Pulmonary artery endothelial cell (primary cell): ENCODE measurements around the gene RNU11. TPM values are rescaled to one million over a fixed set of nuclear protein-coding genes. Genes with fewer than 3 reads are reported as not detected.
A peak's percentile ranks its signal among the peaks of the same experiment; 100 is the strongest.
"Not testable (repeated sequence)": the region's sequence is repeated elsewhere in the genome, so short reads cannot be mapped to it uniquely, and the experiment has no call there.

Experiments
- DNase-seq: peaks from one replicate; pipeline ENCODE4 v3.0.0-alpha.2; 2011; ENCODE audit warnings: low read depth, low spot score
- total RNA-seq: library from RNA; depleted of rRNA; stranded (reverse); fragments of >200 nt; gene quantifications from 2 replicates; pipeline ENCODE4 v1.2.3, GENCODE V29; 2014

The RNU11 gene
- not detected in 2 replicates for total RNA-seq

DNA sequence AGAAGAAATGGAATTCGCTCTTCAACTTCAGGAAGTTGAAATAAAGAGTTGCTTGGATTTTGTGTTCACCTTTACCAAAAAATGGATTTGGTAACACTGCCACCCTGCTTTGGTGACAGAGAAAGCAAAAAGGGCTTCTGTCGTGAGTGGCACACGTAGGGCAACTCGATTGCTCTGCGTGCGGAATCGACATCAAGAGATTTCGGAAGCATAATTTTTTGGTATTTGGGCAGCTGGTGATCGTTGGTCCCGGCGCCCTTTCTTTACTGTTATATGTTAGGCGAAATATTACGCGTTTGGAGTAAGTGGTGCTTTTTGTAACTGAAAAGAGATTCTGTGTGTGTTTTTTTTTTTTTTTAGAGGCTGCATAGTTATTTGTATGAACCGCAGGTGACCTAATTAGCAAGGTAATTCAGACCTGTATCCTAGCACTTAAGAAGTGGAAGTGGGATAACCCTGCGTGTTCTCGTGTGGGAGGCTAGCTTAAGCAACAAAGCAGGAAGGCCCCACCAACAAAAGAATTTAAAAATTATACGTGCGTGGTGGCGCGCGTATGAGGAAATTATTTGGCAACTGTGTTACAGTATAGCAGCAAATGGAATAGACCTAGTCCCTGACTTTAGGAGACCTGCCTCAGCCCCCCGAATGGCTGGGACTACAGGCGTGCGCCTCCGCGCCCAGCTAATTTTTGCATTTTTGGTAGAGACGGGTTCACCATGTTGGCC lies at the start of gene RNU11:
RNU11 (plus strand) TSS at position 127 of the 725 bp plus-strand sequence.
- peak; percentile 89 for DNase-seq

DNA sequence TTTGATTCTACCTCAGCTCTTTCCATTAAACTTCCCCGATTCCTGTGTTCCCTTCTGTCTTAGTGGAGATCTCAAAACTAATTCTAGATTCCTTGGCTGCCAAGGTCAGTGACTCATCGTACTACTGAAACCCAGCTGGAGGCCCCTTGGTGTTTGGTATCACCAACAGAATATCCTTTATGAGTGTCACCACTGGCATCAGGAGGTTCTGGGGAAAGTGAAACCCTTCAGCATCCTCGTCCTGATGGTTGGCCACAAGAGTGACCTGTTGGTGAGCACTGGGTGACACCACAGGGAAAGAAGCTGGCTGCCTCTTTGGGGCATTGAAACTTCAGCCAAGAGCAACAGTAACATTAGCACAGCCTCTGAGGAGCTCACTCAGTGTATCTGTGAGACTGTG lies 46.7 kb upstream of the RNU11 start:
- DNase-seq, result no peak

DNA sequence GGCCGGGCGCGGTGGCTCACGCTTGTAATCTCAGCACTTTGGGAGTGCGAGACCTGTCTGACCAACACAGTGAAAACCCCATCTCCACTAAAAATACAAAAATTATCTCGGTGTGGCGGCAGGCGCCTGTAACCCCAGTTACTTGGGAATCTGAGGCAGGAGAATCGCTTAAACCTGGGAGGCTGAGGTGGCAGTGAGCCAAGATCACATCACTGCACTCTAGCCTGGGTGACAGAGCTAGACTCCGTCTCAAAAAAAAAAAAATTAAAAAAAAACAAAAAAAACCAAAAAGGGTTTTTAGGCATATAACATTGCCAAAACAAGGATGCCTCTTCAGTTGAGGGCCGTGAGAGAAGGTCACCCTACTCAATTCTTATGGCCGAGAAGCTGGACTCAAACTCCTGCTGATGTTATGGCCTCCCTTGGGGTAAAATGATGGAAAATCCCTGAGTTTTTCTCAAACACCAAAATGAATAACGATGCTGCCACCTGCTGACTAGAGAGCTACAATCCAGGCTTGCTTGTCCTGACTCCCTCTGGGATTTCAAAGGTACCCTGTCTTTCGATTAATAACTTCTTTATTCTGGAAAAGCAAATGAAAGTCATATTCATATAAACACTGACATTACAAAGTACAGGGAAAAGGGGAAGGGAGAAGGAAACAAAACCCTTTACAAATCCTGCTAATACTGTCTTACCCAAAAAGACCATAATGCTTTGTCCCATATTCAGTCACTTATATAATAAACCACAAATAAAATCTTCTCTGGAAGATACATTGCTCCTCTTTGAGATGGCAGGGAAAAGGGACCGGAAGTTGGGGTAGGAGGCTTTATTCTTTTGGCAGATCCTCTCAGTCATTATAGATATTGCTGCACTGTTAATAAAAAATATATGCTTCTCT lies 45.6 kb upstream of the RNU11 start:
- DNase-seq, result peak; percentile 37

DNA sequence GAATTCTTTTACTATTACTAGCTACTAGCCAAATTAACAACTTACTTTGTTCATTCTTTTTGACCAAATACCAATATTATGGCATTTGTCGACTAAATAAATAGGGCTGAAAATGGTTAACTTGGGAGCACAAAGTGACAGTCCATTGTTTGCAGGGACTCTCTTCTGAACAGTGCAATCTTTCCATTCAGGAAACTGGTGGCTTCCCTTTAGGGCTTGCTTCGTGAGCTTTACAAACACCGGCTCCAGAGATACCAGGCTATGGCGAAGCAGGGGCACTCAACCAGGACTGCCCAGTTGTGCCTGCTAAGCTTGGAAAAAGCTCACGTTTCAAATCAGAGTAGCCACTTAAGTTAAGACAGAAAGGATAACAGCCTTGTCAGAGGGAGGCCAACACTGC lies 44.0 kb upstream of the RNU11 start:
- DNase-seq, result no peak

DNA sequence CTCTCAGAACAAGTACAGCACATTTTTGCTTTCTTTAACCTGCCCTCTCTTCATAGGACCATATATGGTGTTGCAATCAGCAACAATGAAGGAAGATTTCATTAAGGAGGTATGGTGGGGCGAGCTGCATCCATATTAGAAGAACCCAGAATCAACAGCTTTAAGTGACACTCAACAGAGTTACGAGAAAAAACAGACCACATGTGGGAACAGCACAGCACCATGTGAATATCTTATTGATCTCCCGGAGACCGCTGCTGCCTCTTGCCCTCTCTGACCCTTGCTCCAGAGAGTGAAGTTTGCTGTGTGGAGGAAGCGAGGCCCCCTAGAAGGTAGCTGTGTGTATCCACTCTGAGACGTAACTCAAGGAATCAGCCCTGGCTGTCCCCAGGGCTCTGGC lies 43.4 kb upstream of the RNU11 start:
- DNase-seq, result no peak

DNA sequence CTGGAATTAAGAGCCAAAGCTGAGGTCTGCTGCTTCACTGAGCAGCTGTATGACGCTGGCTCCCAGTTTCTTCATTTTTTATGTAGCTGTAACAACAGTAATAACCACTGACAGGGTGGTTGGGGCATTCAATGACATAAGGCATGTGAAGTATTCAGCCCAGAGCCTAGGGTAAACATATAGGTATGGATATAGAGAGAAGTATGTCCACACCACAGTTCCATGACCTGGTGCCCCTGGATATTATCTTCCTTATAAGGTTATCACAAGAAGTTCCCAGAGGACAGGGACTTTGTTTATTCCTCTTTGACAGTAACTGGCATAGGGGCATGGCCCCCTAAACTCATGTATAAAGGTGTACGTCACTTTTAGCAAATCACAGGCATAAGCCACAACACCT lies 41.6 kb upstream of the RNU11 start:
- DNase-seq, result no peak

DNA sequence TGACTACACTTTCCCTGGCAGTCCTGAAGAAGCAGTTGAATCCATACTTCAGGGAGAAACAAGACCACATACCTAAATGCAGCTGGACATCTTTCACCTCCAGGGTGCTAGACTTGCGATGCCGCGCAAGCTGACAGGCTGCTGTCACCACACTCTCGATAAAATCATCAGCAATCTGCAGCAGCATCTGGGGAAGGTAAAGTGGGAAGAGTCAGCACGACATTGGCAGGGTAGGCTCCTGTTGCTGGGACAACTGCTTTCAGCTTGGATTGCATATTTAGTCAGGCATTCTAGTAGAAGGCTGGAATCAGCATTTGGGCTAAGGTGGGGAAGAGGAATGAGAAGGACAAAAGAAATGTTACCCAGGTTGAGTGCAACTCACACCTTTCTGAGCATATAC lies 35.2 kb upstream of the RNU11 start:
- no peak for DNase-seq

DNA sequence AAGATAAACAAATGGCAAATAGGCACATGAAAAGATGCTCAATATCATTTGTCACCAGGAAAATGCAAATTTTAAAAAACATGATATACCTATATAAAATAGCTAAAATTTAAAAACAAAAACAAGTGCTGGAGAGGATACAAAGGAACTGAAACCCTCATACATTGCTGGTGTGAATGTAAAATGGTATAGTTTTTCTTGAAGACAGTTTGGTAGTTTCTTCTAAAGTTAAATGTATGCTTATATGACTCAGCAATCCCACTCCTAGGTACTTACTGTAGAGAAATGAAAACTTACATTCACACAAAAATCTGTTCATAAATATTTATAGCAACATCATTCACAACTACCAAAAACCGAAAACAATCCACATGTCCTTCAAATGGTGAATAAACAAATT lies 16.7 kb upstream of the RNU11 start:
- no peak for DNase-seq

DNA sequence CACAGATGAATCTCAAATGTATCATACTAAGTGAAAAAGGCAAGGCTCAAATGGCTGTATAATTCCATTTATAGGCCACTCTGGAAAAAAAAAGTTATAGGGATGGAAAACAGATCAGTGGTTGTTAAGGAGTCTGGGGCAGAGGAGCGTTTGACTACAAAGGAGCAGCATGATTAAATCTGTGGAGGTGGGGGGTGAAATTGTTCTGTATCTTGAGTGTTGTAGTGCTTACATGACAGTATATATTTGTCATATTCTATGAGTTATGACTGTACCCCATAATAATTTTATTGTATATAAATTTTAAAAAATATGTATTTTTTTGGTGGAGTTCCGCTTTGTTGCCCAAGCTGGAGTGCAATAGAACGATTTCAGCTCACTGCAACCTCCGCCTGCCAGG lies 15.8 kb upstream of the RNU11 start:
- DNase-seq, result no peak

DNA sequence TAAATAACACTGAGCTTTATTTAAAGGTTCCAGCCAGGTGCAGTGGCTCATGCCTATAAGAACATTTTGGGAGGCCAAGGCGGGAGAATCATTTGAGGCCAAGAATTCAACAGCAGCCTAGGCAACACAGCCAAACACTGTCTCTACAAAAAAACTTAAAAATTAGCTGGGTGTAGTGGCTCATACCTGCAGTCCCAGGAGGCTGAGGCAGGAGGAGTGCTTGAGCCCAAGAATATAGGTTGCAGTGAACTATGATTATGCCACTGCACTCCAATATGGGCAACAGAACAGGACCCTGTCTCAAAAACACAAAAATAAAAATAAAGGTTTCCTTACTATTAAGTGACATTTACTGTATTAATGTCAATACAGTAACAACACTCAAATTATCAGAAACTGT lies 7.6 kb upstream of the RNU11 start:
- DNase-seq, result no peak

DNA sequence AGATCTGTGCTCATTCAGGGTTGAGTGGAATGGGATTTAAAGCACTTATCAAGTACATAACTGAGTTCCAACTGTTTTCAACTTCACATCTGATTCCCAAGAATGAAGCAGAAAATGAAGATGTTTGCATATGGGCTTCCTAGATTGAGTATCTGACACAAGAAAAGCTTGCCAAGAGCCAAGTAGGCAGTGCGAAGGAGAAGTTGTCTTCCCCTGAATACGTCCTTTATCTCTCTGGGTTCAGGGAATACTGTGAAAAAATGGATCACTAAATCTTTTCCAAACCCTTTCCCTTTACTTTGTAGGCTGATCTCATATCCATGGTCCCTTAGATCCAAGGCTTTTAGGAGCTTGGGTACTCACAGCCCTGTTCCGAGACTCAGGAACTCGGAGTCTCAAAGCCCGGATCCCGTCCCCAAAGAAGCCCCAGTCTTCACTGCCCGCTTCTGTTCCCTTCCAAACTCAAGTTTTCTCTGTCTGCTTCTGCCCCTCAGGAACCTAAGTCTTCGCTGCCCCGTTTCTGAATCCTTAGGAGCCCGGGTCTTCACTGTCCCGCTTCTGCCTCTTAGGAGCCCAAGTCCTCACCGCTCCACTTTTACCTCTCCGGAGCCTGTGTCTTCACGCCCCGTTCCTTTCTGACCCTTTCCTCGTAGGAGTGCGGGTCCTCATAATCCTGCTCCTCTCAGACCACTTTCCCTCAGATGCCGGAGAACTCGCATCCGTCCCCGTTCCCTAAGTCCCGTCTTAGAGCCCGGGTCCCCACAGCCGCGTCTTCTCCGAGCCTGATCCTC lies 6.1 kb upstream of the RNU11 start:
- no peak for DNase-seq

DNA sequence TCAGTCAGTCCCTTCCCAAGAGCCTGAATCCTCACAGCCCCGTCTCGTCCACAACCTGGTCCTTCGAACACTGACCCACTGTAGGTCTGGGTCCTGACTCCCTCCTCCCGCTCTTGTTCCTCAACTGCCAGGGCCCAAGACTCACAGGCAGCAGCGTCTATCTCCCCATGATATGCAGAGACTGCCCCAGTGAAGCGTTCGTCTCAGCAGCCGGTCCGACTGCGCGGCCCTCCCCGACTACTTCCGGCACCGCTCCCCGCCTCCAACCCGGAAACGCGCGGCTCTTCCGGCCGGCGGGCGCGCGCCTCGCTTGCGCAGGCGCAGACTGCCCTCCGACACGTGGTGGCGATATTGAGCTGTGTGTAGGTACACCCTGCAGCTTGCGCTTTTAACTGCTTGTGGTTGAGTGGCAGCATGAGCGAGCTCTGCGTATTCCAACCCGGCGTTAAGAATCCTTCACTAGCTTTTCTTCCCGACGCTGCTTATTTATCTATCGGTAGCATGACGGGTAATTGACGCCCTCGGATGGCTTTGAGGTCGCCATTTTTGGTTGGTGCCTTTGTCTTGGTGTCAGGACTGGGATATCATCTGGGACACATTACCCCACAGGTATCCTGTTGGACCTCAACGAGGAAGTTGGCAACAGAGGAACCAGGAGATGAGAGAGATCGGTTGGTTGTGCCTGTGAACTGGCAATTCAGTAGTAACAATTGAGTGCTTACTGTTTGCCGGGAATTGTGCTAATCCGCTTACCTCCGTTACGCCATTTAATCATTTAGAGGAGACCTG lies 5.4 kb upstream of the RNU11 start, which contains the start of gene TAF12:
TAF12 (minus strand) TSS at position 221 of the 789 bp plus-strand sequence. CDS start 20,986 bp downstream, outside the sequence.
- DNase-seq, result peak; percentile 86

DNA sequence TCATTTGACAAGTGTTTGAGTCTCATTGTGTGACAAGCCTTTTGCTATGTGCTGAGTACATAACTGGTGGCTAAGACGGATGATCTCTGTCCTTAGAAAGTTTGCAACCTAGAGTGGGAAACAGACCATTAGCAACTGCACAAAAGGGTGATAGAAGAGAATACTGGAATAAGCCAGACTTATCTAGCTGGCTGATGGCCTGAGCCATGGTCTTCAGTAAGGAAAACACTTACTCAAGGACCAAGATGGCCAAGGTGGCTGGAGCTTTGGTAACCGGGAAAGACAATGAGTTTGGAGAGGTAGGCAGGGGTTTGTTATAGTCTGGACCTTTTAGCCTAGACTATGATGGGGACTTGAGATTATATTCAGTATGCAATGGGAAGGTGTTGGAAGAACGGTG lies 3.9 kb upstream of the RNU11 start:
- DNase-seq, result no peak

DNA sequence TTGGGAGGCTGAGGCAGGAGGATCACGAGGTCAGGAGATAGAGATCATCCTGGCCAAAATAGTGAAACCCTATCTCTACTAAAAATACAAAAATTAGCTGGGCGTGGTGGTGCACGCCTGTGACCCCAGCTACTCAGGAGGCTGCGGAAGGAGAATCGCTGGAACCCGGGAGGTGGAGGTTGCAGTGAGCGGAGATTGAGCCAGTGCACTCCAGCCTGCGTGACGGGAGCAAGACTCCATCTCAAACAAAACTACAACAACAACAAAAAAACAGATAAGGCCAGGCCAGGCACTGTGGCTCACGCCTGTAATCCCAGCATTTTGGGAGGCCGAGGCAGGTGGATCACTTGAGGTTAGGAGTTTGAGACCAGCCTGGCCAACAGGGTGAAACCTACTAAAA lies 3.0 kb upstream of the RNU11 start:
- DNase-seq, result not testable (repeated sequence)

DNA sequence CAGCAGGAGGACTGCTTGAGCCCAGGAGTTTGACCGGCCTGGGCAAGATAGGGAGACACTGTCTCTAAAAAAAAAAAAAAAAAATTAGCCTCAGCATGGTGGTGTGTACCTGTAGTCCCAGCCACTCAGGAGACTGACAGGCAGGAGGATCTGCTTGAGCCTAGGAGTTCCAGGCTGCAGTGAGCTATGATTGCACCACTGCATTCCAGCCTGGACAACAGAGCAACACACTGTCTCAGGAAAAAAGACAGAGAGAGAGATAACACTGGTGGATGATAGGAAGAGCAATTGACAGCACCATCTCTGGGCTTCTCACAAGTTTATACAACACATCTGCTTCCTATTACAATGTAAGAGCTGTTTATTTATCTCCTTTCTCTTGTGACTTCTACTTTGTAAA lies 2.4 kb upstream of the RNU11 start:
- DNase-seq, result no peak

DNA sequence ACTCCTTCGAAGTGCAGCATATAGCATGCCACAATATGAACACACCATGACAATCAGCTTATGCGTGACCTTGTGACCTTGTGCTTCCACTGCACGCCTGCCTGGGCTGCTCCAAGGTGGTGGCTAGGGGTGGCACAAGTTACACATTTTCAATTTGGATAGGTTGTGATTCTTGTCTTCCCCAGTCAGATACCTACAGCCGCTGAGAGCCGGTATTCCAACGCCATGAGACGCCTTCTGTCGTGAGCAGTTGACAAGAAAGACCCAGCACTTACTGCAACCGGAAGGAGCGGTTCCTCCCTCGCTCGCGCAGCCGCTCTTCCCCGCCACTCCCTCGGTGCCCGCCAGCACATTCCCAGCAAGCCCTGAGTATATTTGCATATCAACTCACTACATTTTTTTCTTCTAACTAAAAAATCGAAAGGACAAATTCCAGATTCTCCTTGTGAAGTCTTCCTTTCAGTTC lies 359 bp upstream of the RNU11 start:
- peak; percentile 74 for DNase-seq

DNA sequence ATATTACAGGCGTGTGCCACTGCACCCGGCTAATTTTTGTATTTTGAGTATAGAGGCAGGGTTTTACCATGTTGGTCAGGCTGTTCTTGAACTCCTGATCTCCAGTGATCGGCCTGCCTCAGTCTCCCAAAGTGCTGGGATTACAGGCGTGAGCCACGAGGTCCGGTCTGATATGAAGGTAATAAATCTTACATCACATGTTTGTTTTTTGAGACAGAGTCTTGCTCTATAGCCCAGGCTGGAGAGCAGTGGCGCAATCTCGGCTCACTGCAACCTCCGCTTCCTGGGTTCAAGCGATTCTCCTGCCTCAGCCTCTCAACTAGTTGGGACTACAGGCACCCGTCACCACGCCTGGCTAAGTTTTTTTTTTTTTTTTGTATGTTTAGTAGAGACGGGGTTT lies 4.7 kb downstream of the RNU11 start:
- DNase-seq, result not testable (repeated sequence)

DNA sequence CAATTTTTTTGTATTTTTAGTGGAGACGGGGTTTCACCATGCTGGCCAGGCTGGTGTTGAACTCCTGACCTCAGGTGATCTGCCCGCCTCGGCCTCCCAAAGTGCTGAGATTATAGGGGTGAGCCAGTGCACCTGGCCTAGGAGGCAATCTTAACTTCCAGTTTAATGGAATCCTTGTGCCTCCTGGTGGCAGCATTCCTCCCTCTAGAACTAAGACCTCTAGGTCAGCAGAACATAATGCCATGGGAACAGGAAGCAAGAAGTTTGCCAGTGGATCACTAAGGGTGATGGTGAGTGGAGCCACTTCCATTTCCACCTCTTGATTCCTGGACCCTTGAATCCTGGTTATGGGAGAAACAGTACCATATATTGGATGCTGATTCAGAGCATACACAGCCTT lies 5.5 kb downstream of the RNU11 start:
- not testable (repeated sequence) for DNase-seq

DNA sequence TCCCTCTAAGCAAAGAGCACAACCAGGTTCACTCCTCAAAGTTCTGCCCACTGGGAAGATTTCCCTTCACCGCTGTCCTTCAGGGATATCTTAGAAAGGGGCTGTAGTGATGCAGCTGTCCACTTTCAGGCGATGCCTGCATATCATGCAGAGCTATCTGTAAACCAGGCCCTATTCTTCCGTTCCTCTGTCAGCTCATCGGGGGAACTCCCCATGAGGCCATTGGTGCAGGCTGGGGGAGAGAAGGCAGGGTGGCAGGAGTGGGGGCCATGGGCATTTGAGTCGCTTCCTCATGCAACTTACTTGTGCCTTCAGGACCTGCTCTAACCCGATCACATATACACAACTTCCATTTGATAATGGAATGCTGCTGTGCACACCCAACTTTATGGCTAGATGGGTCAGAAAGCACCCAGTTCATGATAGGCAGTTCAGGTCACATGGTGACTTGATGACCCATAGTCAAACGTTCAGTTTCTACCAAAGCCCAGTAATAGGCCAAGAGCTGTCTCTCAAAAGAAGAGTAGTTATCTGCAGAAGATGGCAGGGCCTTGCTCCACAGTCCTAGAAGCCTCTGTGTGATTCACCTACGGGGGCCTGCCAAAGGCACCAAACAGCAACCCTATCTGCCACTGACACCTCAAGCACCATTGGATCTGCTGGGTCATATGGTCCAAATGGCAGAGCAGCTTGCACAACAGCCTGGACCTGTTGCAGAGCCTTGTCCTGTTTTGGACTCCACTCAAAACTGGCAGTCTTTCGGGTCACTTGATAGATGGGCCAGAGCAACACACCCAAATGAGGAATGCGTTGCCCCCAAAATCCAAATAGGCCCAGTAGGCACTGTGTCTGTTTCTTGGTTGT lies 7.3 kb downstream of the RNU11 start:
- not testable (repeated sequence) for DNase-seq

DNA sequence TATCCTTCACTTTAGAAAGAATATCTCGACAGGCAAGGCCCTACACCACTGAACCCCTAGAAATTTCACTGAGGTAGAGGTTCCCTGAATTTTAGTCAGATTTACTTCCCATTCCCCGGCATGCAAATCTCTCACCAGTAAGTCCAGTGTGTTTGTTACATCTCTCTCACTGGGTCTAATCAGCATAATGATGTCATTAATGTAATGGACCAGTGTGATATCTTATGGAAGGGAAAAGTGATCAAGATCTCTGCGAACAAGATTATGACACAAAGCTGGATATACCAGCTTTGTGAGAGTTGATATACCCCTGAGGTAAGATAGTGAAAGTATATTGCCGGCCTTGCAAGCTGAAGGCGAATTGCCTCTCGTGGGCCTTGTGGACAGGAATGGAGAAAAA lies 7.9 kb downstream of the RNU11 start:
- DNase-seq, result no peak
